Femur (tissue), 1 donor: ENCODE measurements around the gene NPFFR2.
A peak's percentile ranks its signal among the peaks of the same experiment; 100 is the strongest.
"Not testable (repeated sequence)": the region's sequence is repeated elsewhere in the genome, so short reads cannot be mapped to it uniquely, and the experiment has no call there.

ENCODE experiments used
- DNase-seq: peaks from one replicate; pipeline ENCODE4 v3.0.0-alpha.2; 2017

The NPFFR2 gene

GRCh38 chr4:72031868-72032608 is at the start of gene NPFFR2:
NPFFR2 (plus strand) TSS chr4:72032000; CDS start chr4:72128592, 96,592 bp downstream.
- DNase-seq = peak; percentile 53

GRCh38 chr4:71992571-71993312 is 39.1 kb upstream of the NPFFR2 start:
- no peak for DNase-seq

- no peak for DNase-seq
Observed at GRCh38 chr4:71994559-71994958, 37.2 kb upstream of the NPFFR2 start.

- DNase-seq = no peak
Observed at GRCh38 chr4:71995297-71995696, 36.5 kb upstream of the NPFFR2 start.

GRCh38 chr4:72006586-72006985 is 25.2 kb upstream of the NPFFR2 start:
- no peak for DNase-seq

- no peak for DNase-seq
Observed at GRCh38 chr4:72011906-72012305, 19.9 kb upstream of the NPFFR2 start.

GRCh38 chr4:72016011-72016410 is 15.8 kb upstream of the NPFFR2 start:
- no peak for DNase-seq

GRCh38 chr4:72019688-72020087 is 12.1 kb upstream of the NPFFR2 start:
- DNase-seq = no peak

- DNase-seq = no peak
Observed at GRCh38 chr4:72022553-72022952, 9.2 kb upstream of the NPFFR2 start.

- DNase-seq = no peak
Observed at GRCh38 chr4:72055566-72055965, 23.8 kb downstream of the NPFFR2 start.

- DNase-seq = no peak
Observed at GRCh38 chr4:72063726-72064125, 31.9 kb downstream of the NPFFR2 start.

- DNase-seq = no peak
Observed at GRCh38 chr4:72067051-72067450, 35.3 kb downstream of the NPFFR2 start.

GRCh38 chr4:72073816-72074215 is 42.0 kb downstream of the NPFFR2 start:
- no peak for DNase-seq

- DNase-seq = no peak
Observed at GRCh38 chr4:72076562-72076961, 44.8 kb downstream of the NPFFR2 start.

GRCh38 chr4:72077346-72077745 is 45.5 kb downstream of the NPFFR2 start:
- DNase-seq = no peak

GRCh38 chr4:72084587-72085011 is 52.8 kb downstream of the NPFFR2 start:
- DNase-seq = no peak

GRCh38 chr4:72090606-72091005 is 58.8 kb downstream of the NPFFR2 start:
- not testable (repeated sequence) for DNase-seq

GRCh38 chr4:72094059-72094797 is 62.4 kb downstream of the NPFFR2 start:
- no peak for DNase-seq

GRCh38 chr4:72107456-72107855 is 75.7 kb downstream of the NPFFR2 start:
- no peak for DNase-seq

- no peak for DNase-seq
Observed at GRCh38 chr4:72109364-72109763, 77.6 kb downstream of the NPFFR2 start.

- no peak for DNase-seq
Observed at GRCh38 chr4:72109959-72110497, 78.2 kb downstream of the NPFFR2 start.

GRCh38 chr4:72110886-72111285 is 79.1 kb downstream of the NPFFR2 start:
- no peak for DNase-seq

GRCh38 chr4:72111863-72112262 is 80.1 kb downstream of the NPFFR2 start:
- DNase-seq = no peak
